Right lobe of liver (tissue), 6 donors: ENCODE data around the gene AGO3. TPM values are rescaled to one million over a fixed set of nuclear protein-coding genes. Genes with fewer than 3 reads are reported as not detected.

Source experiments
- ATAC-seq, 4 donors: fragments of 200-7000 bp; cut with Tn5 transposase; one replicate each; pipeline ENCODE4 v1.9.1; 2020; ENCODE audit warnings: mild to moderate bottlenecking in 4 of 4, moderate library complexity in 4 of 4
- DNase-seq, 3 donors: peaks; one replicate each; pipeline ENCODE4 v3.0.0-alpha.2; 2020
- H3K27ac ChIP-seq, 3 donors: fragments of 200-600 bp; one replicate each; pipeline ENCODE4 v1.8.0; 2022
- H3K27me3 ChIP-seq, 2 donors: fragments of 200-600 bp; one replicate each; pipeline ENCODE4 v1.8.0; 2022
- H3K36me3 ChIP-seq, 4 donors: fragments of 200-600 bp; sonication (generic) in 1 of 4; one replicate each; pipeline versions ENCODE4 v1.5.1 to v1.8.0; 2017 to 2022; ENCODE audit warnings: control low read depth in 1 of 4
- H3K4me1 ChIP-seq, 4 donors: fragments of 200-600 bp; sonication (generic) in 1 of 4; one replicate each; pipeline versions ENCODE4 v1.5.1 to v1.8.0; 2017 to 2022; ENCODE audit warnings: control low read depth in 1 of 4
- H3K4me3 ChIP-seq, 3 donors: fragments of 200-600 bp; one replicate each; pipeline ENCODE4 v1.8.0; 2022
- H3K9me3 ChIP-seq, 4 donors: fragments of 200-600 bp; sonication (generic) in 1 of 4; one replicate each; pipeline versions ENCODE4 v1.5.1 to v1.8.0; 2017 to 2022; ENCODE audit warnings: control low read depth in 1 of 4
- POLR2A ChIP-seq: fragments of 450-650 bp; IDR thresholded peaks from one replicate; pipeline ENCODE4 v1.6.1; 2017; ENCODE audit warnings: antibody characterized with exemption, mild to moderate bottlenecking
- WGBS: methylation state at CpG from one replicate; pipeline ENCODE4 v1.1.6; 2018; ENCODE audit warnings: low coverage, low lambda C conversion rate; ENCODE audit not compliant: insufficient coverage; ENCODE audit errors: missing lambda C conversion rate; 5-methylcytosine and 5-hydroxymethylcytosine counted together
- intact Hi-C, 2 donors: fragments of 100-400 bp; cut with DNase I; formaldehyde crosslinking; loops; one replicate each; pipeline versions ENCODE4 v1.11.2 to v1.14.1; 2022
- total RNA-seq, 6 experiments: library from RNA; depleted of rRNA in 2 of 6; stranded (reverse); fragments of >200 nt in 2 of 6; fragmentation: NEBNext Ultra II Directional in 3 of 6; extraction: Animal tissue kit (Norgen Biotek cat#: 25700) in 3 of 6; gene quantifications; one replicate each; pipeline versions ENCODE4 v1.1.0 to v1.2.4, GENCODE V29; 2016 to 2023
- TF ChIP-seq, protein P1 (sequence below), 4 donors: fragments of 200-600 bp in 3 of 4; fragments of 450-650 bp in 1 of 4; IDR thresholded peaks; one replicate each; pipeline versions ENCODE4 v1.5.1 to v1.8.0; 2016 to 2022; ENCODE audit warnings: antibody characterized with exemption in 4 of 4, mild to moderate bottlenecking in 2 of 4
- donor health status: DM: no; HTN: yes; CAD: no.
- donor health status: DM: no; HTN: no; CAD: no.
- donor health status: DM: no; HTN: no; CAD: no.
- donor health status: DM: no; HTN: yes; CAD: no.
- donor health status: DM: no; HTN: yes; CAD: no.

AGO3 gene
- total RNA-seq, 6 experiments from 2014 or later: 7.0 to 16.2 (median 13.1) TPM

DNA sequence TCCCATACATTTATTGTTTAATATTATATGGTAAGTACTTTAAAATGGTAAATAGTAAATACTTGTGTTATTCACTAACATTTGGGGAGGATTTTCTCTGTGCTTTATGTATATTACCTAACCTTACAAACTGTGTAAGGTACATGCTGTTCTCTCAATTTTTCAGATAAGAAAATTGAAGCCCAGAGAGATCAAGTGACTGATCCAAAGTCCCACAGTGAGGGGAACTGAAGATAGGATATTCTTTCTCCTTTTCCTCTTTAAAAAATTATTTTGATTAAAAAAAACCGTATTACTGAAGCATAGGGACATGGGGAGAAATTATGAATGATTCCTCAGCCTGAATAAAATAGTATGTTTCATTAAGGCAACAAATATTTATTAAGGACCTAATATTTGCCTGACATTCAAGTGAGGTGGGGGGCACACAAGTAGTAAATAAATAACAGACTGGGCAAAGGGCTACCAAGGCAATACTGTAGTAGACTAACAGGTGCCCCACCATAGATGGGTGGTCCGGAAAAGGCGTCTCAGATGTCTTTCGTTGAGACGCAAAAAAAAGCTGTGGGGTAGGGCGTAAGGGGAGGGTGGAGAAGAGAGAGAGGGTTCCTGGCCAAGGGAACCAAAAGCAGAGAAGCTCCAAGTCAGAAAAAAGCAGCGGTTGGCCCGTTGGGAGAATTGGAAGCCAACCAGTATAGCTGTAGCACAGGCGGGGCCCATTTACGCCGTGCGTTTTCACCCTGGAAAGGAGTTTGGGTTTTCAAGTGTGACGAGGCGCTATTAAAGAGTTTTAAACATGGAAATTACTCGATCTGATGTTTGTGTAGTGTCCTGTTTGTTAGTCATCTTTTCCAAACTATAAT, 944 bp upstream of the AGO3 start:
- TF ChIP-seq, protein P1, sequence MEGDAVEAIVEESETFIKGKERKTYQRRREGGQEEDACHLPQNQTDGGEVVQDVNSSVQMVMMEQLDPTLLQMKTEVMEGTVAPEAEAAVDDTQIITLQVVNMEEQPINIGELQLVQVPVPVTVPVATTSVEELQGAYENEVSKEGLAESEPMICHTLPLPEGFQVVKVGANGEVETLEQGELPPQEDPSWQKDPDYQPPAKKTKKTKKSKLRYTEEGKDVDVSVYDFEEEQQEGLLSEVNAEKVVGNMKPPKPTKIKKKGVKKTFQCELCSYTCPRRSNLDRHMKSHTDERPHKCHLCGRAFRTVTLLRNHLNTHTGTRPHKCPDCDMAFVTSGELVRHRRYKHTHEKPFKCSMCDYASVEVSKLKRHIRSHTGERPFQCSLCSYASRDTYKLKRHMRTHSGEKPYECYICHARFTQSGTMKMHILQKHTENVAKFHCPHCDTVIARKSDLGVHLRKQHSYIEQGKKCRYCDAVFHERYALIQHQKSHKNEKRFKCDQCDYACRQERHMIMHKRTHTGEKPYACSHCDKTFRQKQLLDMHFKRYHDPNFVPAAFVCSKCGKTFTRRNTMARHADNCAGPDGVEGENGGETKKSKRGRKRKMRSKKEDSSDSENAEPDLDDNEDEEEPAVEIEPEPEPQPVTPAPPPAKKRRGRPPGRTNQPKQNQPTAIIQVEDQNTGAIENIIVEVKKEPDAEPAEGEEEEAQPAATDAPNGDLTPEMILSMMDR (IDR thresholded peaks at IDR 0.05): no peak
- no peak for TF ChIP-seq POLR2A
- Histone ChIP-seq H3K36me3 (no peaks in the 10 kb centered on the region), H3K4me3 (peak overlapping the region; percentile 89 to 90 (median 90)), H3K27ac (peak overlapping the region; percentile 93 to 98 (median 97)), H3K27me3 (no peaks in the 10 kb centered on the region), H3K4me1 (peaks cover 0 to 31% (median 6%) of the 10 kb centered on the region in 4 donors), H3K9me3 (no peaks in the 10 kb centered on the region)
- intact Hi-C loops: no loop called here
- DNase-seq (peak in 2 of 3 donors; percentile 38 to 63), ATAC-seq (peak; percentile 42 to 59 (median 48))
- WGBS: 1% methylated on average over 15 of the region's 15 CpGs

DNA sequence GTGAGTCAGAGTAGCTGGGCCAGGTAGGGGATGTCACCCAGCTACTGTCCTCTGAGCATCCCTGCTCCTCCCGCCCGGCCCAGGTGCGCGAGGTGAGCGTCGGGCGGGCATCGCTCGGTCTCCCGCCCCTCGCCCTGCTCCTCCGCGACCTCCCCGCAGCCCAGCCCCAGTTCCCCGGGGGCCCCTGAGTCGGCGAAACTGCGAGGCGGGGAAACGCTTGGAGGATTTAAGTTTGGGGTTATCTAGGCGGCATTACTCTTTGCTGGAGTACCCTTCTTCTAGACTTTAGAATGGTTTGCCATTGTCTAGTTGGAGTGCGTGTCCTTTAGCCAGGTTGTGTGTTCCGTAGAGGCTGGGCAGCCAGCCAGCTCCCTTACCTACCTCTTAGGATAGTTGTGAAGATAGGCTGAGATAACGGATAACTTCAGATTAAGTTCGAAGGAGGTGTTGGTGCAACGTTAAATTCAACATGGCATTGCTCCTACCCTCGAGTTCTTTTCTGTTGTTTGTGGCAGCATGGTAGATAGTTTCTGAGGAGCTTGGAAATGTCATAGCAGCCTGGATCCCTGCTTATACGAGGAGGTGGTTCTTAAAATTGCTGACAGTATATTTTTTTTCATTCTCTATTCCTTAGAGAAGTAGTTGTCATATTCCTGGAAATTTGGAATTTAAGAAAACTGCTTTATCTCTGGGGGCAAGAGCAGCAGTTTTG, 697 bp downstream of the AGO3 start:
- H3K27ac ChIP-seq: peak overlapping the region; percentile 93 to 98 (median 97)
- H3K27me3 ChIP-seq: no peaks in the 10 kb centered on the region
- no peaks in the 10 kb centered on the region for H3K9me3 ChIP-seq
- WGBS: under 1% methylated on average over 23 of the region's 28 CpGs
- H3K4me3 ChIP-seq: peak overlapping the region; percentile 89 to 90 (median 90)
- H3K4me1 ChIP-seq: peaks cover 0 to 35% (median 6%) of the 10 kb centered on the region in 4 donors
- DNase-seq (peak; percentile 42 to 63 (median 62)), ATAC-seq (peak; percentile 30 to 48 (median 42))
- no peaks in the 10 kb centered on the region for H3K36me3 ChIP-seq
- intact Hi-C loops: no loop called here
- TF ChIP-seq POLR2A: no peak
- TF ChIP-seq, protein P1 (IDR thresholded peaks at IDR 0.05): no peak

DNA sequence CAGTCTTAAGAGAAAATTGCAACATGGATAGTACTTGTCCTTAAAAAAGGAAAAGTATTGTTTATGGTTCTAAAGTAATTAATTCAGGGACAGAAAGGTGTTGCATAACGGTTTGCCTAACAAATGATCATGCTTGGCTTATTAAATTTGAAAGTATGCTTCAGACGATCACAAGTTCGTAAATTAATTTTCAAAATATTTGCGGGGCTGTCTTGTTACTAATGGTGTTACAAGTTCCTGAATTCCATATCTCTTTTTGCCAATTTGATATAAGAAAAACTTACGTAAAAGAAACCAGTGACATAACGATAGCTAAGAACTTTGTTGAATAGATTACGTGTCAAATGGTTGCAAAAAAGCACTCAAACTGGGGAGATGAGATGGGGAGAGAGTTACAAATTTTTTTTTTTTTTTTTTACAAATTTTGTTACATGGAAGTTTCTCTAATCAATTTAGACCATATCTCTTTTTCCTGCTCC, 1.3 kb downstream of the AGO3 start:
- Histone ChIP-seq H3K4me1 (peaks cover 0 to 35% (median 6%) of the 10 kb centered on the region in 4 donors), H3K36me3 (no peaks in the 10 kb centered on the region), H3K27me3 (no peaks in the 10 kb centered on the region), H3K9me3 (no peaks in the 10 kb centered on the region), H3K27ac (peak overlapping the region in 1 of 3 donors; percentile 97), H3K4me3 (peak overlapping the region; percentile 89 to 90 (median 90))
- intact Hi-C loops: no loop called here
- ATAC-seq: no peak
- no peak for DNase-seq
- 22% methylated on average over 7 of the region's 7 CpGs for WGBS
- TF ChIP-seq POLR2A: no peak
- TF ChIP-seq, protein P1 (IDR thresholded peaks at IDR 0.05): no peak

DNA sequence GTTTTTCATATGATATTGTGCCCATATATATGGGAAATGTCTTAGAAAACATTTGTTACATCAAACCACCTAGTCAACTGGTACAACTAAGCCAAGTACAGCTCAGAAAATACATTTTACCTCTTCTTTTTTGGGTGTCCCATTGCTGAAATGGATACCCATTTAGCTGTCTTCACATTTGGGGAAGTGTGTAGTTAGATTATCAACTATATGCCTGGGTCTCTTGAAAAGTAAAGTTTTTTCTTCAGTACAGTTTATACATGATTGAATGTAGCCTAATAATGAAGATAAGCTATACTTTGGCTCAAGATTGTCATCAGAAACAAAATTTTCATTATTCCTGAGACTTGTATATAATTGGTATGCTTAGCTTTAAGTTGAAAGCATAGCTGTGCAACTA, 2.0 kb downstream of the AGO3 start:
- intact Hi-C loops: no loop called here

More for the DNA sequence above, 2.0 kb downstream of the AGO3 start:
- H3K27me3 ChIP-seq: no peaks in the 10 kb centered on the region
- no peak overlapping the region for H3K27ac ChIP-seq
- H3K4me3 ChIP-seq: no peak overlapping the region
- no peaks in the 10 kb centered on the region for H3K9me3 ChIP-seq
- TF ChIP-seq POLR2A: no peak
- TF ChIP-seq, protein P1 (IDR thresholded peaks at IDR 0.05): no peak
- no peaks in the 10 kb centered on the region for H3K36me3 ChIP-seq
- no peak for ATAC-seq
- H3K4me1 ChIP-seq: peaks cover 0 to 35% (median 6%) of the 10 kb centered on the region in 4 donors
- no peak for DNase-seq
